Measurements from ENCODE around the gene ATP10B.

ATP10B gene

DNA sequence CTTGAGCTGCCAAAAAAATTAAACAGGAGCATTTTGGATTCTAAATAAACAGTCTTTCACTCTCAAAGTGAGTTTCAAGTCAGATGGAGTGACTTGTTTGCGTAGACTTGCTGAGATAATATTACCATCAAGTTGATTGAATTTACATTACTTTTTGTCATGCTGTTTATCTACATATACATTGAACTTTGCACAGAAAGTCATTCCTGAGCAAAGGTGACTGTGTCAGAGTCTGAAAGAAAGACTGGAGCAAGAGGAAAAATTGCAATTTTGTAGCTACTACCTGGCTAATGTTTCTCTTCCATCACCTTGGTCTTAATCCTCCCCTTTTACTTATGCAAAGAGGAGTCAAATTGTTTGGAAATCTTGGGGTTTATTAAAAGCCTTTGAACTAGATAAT, 251.0 kb downstream of the ATP10B start:
- in situ Hi-C loops (cut with HindIII; ENCODE audit: low sequenced_read_pairs), result no loop called here
- H3K4me3 ChIP-seq (ENCODE audit: low read depth, low read length), result no peak overlapping the region
- TF ChIP-seq, protein P1, sequence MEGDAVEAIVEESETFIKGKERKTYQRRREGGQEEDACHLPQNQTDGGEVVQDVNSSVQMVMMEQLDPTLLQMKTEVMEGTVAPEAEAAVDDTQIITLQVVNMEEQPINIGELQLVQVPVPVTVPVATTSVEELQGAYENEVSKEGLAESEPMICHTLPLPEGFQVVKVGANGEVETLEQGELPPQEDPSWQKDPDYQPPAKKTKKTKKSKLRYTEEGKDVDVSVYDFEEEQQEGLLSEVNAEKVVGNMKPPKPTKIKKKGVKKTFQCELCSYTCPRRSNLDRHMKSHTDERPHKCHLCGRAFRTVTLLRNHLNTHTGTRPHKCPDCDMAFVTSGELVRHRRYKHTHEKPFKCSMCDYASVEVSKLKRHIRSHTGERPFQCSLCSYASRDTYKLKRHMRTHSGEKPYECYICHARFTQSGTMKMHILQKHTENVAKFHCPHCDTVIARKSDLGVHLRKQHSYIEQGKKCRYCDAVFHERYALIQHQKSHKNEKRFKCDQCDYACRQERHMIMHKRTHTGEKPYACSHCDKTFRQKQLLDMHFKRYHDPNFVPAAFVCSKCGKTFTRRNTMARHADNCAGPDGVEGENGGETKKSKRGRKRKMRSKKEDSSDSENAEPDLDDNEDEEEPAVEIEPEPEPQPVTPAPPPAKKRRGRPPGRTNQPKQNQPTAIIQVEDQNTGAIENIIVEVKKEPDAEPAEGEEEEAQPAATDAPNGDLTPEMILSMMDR (IDR thresholded peaks at IDR 0.05; ENCODE audit: low read depth, low read length), result no peak

DNA sequence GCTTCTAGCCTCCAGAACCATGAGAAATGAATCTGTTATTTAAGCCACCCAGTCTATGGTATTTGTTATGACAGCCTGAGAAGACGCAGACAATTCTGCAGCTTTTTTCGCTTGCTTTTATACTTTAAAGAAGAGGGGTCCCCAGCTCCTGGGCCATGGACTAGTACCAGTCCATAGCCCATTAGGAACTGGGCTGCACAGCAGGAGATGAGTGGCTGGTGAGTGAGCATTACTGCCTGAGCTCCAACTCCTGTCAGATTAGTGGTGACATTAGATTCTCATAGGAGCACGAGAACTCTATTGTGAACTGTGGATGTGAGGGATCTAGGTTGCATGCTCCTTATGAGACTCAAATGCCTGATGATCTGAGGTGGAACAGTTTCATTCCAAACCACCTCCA, 278.7 kb downstream of the ATP10B start:
- no peak for DNase-seq (ENCODE audit: low read depth, low spot score)
- TF ChIP-seq, protein P1 (IDR thresholded peaks at IDR 0.05; ENCODE audit: low read depth, low read length), result no peak
- in situ Hi-C loops (cut with HindIII; ENCODE audit: low sequenced_read_pairs), result no loop called here
- no peak overlapping the region for H3K4me3 ChIP-seq (ENCODE audit: low read depth, low read length)

More for the DNA sequence above, 251.0 kb downstream of the ATP10B start:
- DNase-seq (ENCODE audit: low read depth, low spot score), result no peak

DNA sequence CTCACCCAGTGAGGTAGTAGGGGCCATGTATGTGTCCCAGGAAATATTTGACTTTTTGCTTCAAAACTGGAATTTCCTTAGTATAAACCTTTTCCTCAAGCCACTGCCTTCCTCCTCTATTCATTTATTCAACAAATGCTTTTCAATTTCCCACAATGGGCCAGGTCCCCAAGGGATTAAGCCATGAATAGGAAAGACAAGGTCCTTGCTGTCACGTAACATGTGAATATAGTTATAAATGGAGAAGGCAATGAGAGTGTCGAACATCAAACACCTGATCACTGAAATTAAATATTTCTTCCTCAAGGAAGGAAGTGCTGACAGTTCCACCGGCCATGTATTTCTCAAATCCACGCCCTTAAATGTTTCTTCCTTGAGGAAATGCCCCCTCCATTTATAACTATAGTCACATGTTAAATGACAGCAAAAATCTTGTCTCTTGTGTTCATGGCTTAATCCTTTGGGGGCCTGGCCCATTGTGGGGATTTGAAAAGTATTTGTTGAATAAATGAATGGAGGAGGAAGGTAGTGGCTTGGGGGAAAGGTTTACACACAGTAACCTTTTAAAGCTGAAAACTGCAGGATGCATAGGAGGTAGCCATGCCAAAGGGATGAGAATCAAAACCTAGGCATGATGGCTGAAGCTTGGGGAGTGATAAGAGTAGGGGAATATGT, 284.8 kb downstream of the ATP10B start:
- no peak overlapping the region for H3K4me3 ChIP-seq (ENCODE audit: low read depth, low read length)
- in situ Hi-C loops (cut with HindIII; ENCODE audit: low sequenced_read_pairs), result no loop called here
- TF ChIP-seq, protein P1 (IDR thresholded peaks at IDR 0.05; ENCODE audit: low read depth, low read length), result no peak
- no peak for DNase-seq (ENCODE audit: low read depth, low spot score)

DNA sequence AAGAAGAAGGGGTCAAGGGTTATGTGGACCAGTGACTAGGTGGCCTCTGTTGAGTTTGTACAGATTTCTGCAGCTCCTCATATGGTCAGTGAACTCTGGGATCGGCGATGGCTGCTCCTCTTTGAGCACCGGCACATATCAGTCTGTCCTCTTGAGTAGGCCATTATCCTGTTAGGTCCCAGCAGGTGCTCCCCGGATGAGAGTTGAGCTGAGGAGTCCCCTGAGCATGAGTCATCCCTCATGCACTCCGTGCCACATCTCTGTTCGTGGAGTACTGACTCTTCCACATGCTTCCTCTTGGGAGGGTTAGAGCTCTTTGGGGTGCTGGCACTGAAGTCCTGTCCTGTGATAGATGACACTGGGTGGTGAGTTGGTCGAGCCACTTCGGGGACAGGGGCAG, 286.6 kb downstream of the ATP10B start:
- TF ChIP-seq, protein P1 (IDR thresholded peaks at IDR 0.05; ENCODE audit: low read depth, low read length), result no peak
- in situ Hi-C loops (cut with HindIII; ENCODE audit: low sequenced_read_pairs), result no loop called here
- no peak for DNase-seq (ENCODE audit: low read depth, low spot score)
- no peak overlapping the region for H3K4me3 ChIP-seq (ENCODE audit: low read depth, low read length)

DNA sequence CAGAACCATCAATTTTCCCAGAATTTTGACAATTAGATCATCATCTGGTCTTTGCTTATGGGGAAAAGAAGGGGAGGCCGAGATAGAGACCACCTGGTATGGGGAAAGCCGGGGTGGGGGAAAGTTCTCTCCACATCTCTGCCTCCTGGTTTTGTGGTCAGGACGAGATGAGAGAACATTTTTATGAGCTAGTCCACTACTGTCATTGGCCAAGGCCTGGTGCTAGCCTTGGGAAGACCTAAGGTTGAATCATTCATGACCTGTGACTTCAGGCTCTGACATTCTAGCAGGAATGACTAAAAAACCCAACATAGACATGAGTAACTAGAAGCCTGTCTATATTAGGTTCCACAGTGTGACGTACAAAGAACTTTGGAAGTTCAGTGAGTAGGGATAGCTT, 295.2 kb downstream of the ATP10B start:
- in situ Hi-C loops (cut with HindIII; ENCODE audit: low sequenced_read_pairs), result no loop called here
- TF ChIP-seq, protein P1 (IDR thresholded peaks at IDR 0.05; ENCODE audit: low read depth, low read length), result no peak
- no peak overlapping the region for H3K4me3 ChIP-seq (ENCODE audit: low read depth, low read length)
- DNase-seq (ENCODE audit: low read depth, low spot score), result peak; percentile 15

DNA sequence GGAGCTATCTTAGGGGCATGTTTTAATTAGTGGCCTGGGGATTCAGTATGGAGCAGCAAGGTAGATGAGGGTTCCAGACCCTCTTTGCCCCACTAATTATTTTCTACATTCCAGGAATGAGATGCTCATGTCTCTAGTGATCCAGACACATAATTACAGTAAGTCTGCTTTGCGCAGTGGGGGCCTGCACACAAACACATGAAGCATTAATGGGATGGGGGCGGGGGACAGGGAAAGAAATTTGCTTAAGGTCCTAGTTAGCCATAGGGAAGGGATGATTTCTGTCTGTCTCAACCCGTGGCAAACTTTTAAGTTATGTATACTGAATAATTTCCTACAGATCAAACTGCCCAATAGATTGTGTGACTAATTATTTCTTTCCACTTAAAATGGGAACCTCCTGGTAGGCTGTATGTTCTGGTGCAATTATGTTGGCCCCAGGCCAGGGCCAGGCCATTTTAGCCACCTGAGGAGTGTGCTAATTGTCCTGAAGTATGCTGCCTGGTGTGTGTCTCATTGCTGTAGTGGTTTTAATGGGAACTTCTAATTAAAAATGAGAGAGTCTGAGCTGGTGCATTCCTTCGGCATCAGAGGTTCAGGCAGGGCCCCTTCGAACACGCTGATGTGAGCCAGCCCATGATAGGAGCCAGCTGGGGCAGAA, 295.9 kb downstream of the ATP10B start:
- TF ChIP-seq, protein P1 (IDR thresholded peaks at IDR 0.05; ENCODE audit: low read depth, low read length), result no peak
- in situ Hi-C loops (cut with HindIII; ENCODE audit: low sequenced_read_pairs), result no loop called here
- DNase-seq (ENCODE audit: low read depth, low spot score), result peak; percentile 1

More for the DNA sequence above, 295.9 kb downstream of the ATP10B start:
- no peak overlapping the region for H3K4me3 ChIP-seq (ENCODE audit: low read depth, low read length)

All from astrocyte of the spinal cord (primary cell).